ENCODE measurements around the gene STOX1. TPM values are rescaled to one million over a fixed set of nuclear protein-coding genes. Genes with fewer than 3 reads are reported as not detected.
"Not testable (repeated sequence)": the region's sequence is repeated elsewhere in the genome, so short reads cannot be mapped to it uniquely, and the experiment has no call there.

STOX1 gene
- total RNA-seq, 1 donor from 2014 or later = 2.5 TPM

DNA sequence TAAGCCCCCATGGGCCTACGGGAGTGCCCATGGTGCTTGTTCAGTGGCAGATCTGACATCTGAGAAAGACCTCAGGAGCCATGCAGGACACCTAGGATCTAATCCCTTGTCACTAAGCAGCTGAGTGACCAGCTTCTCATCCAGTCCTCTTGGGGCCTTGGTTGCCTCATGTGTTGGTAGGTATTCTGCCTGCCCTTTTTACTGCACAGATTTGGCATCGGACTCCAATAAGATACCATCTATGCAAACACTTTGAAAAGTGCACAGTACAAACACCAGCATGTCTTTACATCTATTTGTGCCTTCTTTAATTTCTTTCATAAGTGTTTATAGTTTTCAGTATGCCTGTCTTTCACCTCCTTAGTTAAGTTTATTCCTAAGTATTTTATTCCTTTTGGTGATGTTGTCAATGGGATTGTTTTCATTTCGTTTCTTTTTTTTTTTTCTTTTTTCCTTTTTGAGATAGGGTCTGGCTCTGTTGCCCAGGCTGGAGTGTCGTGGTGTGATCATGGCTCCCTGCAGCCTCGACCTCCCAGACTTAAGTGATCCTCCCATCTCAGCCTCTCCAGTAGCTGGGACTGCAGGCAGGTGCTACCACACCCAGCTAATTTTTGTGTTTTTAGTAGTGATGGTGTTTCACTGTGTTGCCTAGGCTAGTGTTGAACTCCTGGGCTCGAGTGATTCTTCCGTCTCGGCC lies 10.4 kb downstream of the STOX1 start:
- ATAC-seq = no peak
- H3K4me1 ChIP-seq = no peaks in the 10 kb centered on the region
- no peaks in the 10 kb centered on the region for H3K36me3 ChIP-seq
- H3K4me3 ChIP-seq = no peak overlapping the region
- TF ChIP-seq, protein P1, sequence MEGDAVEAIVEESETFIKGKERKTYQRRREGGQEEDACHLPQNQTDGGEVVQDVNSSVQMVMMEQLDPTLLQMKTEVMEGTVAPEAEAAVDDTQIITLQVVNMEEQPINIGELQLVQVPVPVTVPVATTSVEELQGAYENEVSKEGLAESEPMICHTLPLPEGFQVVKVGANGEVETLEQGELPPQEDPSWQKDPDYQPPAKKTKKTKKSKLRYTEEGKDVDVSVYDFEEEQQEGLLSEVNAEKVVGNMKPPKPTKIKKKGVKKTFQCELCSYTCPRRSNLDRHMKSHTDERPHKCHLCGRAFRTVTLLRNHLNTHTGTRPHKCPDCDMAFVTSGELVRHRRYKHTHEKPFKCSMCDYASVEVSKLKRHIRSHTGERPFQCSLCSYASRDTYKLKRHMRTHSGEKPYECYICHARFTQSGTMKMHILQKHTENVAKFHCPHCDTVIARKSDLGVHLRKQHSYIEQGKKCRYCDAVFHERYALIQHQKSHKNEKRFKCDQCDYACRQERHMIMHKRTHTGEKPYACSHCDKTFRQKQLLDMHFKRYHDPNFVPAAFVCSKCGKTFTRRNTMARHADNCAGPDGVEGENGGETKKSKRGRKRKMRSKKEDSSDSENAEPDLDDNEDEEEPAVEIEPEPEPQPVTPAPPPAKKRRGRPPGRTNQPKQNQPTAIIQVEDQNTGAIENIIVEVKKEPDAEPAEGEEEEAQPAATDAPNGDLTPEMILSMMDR (IDR thresholded peaks at IDR 0.05) = no peak
- intact Hi-C loops (cut with DNase I) = no loop called here
- no peaks in the 10 kb centered on the region for H3K27me3 ChIP-seq (ENCODE audit: low read depth)
- H3K27ac ChIP-seq = no peak overlapping the region
- no peak for DNase-seq
- no peaks in the 10 kb centered on the region for H3K9me3 ChIP-seq

DNA sequence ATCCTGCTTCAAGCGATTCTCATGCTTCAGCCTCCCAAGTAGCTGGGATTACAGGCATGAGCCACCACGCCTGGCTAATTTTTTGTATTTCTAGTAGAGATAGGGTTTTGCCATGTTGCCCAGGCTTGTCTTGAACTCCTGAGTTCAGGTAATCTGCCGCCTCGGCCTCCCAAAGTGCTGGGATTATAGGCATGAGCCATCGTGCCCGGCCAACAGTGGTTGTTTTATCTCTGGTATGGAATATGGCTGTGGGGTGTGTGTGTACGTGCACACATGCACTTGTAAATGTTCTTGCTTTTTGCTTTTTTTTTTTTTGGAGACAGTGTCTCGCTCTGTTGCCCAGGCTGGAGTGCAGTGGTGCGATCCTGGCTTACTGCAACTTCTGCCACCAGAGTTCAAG lies 13.3 kb downstream of the STOX1 start:
- H3K9me3 ChIP-seq; H3K4me3 ChIP-seq; DNase-seq; intact Hi-C loops (cut with DNase I); H3K36me3 ChIP-seq; H3K27ac ChIP-seq; ATAC-seq; H3K27me3 ChIP-seq (ENCODE audit: low read depth); H3K4me1 ChIP-seq: not testable (repeated sequence)

DNA sequence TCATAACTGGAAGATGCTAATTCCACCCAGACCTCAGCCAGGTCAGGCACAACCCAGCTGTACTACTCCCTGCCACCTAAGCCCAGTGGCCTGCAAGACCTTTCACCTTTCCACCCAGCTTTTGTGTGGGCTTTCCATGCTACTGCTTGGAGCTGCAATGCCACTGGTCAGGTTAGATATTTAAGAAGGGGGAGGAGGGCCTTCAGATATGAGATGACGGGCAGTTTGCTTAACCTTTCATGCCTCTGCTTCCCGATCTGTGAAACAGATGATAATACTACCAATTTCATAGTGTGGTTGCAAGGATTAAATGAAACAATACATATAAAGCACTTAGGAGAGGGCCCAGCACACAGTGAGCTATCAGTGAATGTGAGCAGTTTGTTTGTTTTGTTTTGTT lies 20.9 kb downstream of the STOX1 start:
- H3K4me1 ChIP-seq = no peaks in the 10 kb centered on the region
- no peak overlapping the region for H3K27ac ChIP-seq
- no peaks in the 10 kb centered on the region for H3K9me3 ChIP-seq
- TF ChIP-seq, protein P1 (IDR thresholded peaks at IDR 0.05) = no peak
- intact Hi-C loops (cut with DNase I) = no loop called here
- DNase-seq = no peak
- H3K36me3 ChIP-seq = no peaks in the 10 kb centered on the region
- no peaks in the 10 kb centered on the region for H3K27me3 ChIP-seq (ENCODE audit: low read depth)
- H3K4me3 ChIP-seq = no peak overlapping the region
- no peak for ATAC-seq

DNA sequence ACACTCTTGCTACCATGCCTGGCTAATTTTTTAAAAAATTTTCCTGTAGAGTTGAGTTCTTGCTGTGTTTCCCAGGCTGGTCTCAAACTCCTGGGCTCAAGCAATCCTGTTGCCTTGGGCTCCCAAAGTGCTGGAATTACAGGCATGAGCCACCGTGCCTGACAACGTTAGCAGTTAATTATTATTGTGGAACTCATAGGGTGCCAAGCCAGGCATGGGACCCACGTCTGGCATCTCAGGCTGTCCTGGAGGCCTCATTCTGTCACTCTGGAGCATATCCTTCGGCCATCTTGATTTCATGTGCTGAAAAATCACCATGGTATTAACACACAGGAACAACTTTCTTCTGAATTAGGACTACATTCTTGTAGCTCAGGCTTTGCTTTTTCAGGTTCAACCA lies 21.5 kb downstream of the STOX1 start:
- no peaks in the 10 kb centered on the region for H3K36me3 ChIP-seq
- ATAC-seq (no peak), DNase-seq (no peak)
- H3K27ac ChIP-seq = no peak overlapping the region
- no peaks in the 10 kb centered on the region for H3K9me3 ChIP-seq
- intact Hi-C loops (cut with DNase I) = no loop called here
- no peaks in the 10 kb centered on the region for H3K4me1 ChIP-seq
- H3K4me3 ChIP-seq = no peak overlapping the region
- no peaks in the 10 kb centered on the region for H3K27me3 ChIP-seq (ENCODE audit: low read depth)
- TF ChIP-seq, protein P1 (IDR thresholded peaks at IDR 0.05) = no peak

DNA sequence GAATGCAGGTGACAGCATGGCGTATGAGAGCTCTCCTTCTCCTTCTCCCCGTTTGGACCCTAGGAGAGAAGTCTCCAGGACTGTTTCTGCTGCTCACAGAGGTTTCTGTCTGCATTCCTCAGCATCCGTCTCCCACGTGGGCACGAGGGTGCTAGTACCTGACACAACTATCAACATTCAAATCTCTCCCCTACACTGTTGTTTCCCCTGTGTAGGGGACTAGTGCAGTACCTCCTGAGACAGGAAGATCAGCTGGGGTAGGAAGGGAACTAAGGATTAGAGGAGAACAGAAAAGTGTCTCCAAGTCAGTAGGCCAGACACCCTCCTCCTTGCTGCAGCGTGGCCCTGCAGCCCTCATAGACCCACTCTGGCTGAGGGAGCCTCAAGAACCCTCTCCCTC lies 29.0 kb downstream of the STOX1 start:
- ATAC-seq (no peak), DNase-seq (no peak)
- Histone ChIP-seq H3K27ac (no peak overlapping the region), H3K27me3 (ENCODE audit: low read depth) (no peaks in the 10 kb centered on the region), H3K36me3 (no peaks in the 10 kb centered on the region), H3K9me3 (peaks cover 10% of the 10 kb centered on the region), H3K4me3 (no peak overlapping the region), H3K4me1 (no peaks in the 10 kb centered on the region)
- TF ChIP-seq, protein P1 (IDR thresholded peaks at IDR 0.05) = no peak
- intact Hi-C loops (cut with DNase I) = no loop called here

DNA sequence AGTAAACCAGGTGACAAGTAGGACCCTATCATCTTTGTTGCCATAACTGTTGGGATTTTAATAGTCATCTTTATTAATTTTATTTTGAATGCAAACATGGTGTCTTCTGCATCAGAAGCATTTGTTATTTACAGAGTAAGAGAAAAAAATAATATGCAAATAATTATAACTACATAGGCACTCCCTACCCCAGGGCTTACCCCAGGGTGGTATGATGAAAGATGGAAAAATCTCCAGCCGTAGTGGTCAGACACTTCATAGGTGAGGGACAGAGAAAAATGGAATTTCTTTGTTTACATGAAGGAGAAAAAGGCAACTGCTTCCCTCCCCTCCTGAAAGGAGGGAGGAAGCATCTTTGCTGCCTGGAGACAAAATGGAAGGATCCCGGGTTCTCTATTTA lies 29.7 kb downstream of the STOX1 start:
- Histone ChIP-seq H3K4me1 (no peaks in the 10 kb centered on the region), H3K27me3 (ENCODE audit: low read depth) (no peaks in the 10 kb centered on the region), H3K27ac (no peak overlapping the region), H3K4me3 (no peak overlapping the region), H3K36me3 (no peaks in the 10 kb centered on the region), H3K9me3 (peaks cover 16% of the 10 kb centered on the region)
- TF ChIP-seq, protein P1 (IDR thresholded peaks at IDR 0.05) = no peak
- ATAC-seq (no peak), DNase-seq (no peak)
- intact Hi-C loops (cut with DNase I) = no loop called here
